Mesothelial cell of epicardium (in vitro differentiated cells): ENCODE data around the gene DUS2. TPM values are rescaled to one million over a fixed set of nuclear protein-coding genes. Genes with fewer than 3 reads are reported as not detected.
A peak's percentile ranks its signal among the peaks of the same experiment; 100 is the strongest.

Experiments used
- DNase-seq, 2 experiments: peaks; one replicate each; pipeline ENCODE4 v3.0.0; 2021; ENCODE audit warnings: low spot score in 2 of 2; ENCODE audit not compliant: unreplicated experiment in 2 of 2
- H3K27ac Mint-ChIP-seq: 2 replicates; pipeline ENCODE4 v1.8.0; 2021; ENCODE audit warnings: mixed read lengths
- H3K27me3 Mint-ChIP-seq: 2 replicates; pipeline ENCODE4 v1.8.0; 2021; ENCODE audit warnings: low read depth, mixed read lengths
- H3K36me3 Mint-ChIP-seq: 2 replicates; pipeline ENCODE4 v1.8.0; 2021; ENCODE audit warnings: mixed read lengths
- H3K4me1 Mint-ChIP-seq: 2 replicates; pipeline ENCODE4 v1.8.0; 2021; ENCODE audit warnings: mixed read lengths
- H3K4me3 Mint-ChIP-seq: 2 replicates; pipeline ENCODE4 v1.8.0; 2021; ENCODE audit warnings: mild to moderate bottlenecking, moderate library complexity, mixed read lengths
- H3K9me3 Mint-ChIP-seq: 2 replicates; pipeline ENCODE4 v1.8.0; 2021; ENCODE audit warnings: mixed read lengths
- CTCF ChIP-seq: fragments of 200-600 bp; sonication (generic); IDR thresholded peaks from one replicate; pipeline ENCODE4 v1.5.0; 2021; ENCODE audit warnings: antibody characterized with exemption; ENCODE audit not compliant: unreplicated experiment
- total RNA-seq: library from RNA; stranded (reverse); gene quantifications from 3 replicates; pipeline ENCODE4 v1.2.1, GENCODE V29; 2021

The DUS2 gene
- total RNA-seq, 1 donor from 2014 or later = 19.4 TPM

DNA sequence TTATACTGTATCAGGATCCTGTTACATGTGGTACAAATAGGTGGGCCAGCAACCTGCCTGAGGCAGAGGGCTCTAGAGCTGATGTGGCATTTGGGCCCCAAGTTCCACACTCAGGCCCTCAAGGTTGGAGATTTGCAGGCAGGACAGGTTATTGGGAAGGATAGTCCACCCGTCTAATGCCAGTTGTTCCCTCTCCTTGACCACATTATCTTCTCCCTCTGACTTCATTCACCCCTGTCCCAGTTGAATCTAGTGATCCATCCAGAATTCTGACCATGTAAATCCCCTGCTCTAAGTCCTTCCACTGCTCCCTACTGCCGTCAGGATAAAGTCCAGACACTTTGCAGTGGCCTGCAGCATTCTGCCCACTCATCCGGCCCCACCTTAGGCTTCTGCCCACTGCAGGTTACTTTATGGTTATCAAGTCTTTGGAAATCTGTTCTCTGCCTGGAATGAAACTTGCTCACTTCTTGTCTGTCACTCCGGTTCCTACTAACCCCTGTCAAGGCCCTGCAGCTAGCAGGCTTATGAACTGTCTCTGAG is 60.2 kb downstream of the DUS2 start:
- peaks cover under 1% of the 10 kb centered on the region for H3K36me3 Mint-ChIP-seq
- TF ChIP-seq CTCF = no peak
- H3K27ac Mint-ChIP-seq = peak overlapping the region; percentile 93
- no peaks in the 10 kb centered on the region for H3K27me3 Mint-ChIP-seq
- H3K4me3 Mint-ChIP-seq = no peak overlapping the region
- no peaks in the 10 kb centered on the region for H3K9me3 Mint-ChIP-seq
- DNase-seq = no peak
- peaks cover 23% of the 10 kb centered on the region for H3K4me1 Mint-ChIP-seq

GRCh38 chr16:68083861-68084503 is 60.9 kb downstream of the DUS2 start:
- no peak for DNase-seq
- Mint-ChIP-seq H3K36me3 (no peaks in the 10 kb centered on the region), H3K27me3 (no peaks in the 10 kb centered on the region), H3K4me1 (peaks cover 24% of the 10 kb centered on the region), H3K27ac (peak overlapping the region; percentile 93), H3K9me3 (no peaks in the 10 kb centered on the region), H3K4me3 (peak overlapping the region; percentile 98)
- TF ChIP-seq CTCF = no peak

- peak; percentile 64 to 83 for DNase-seq
- no peaks in the 10 kb centered on the region for H3K27me3 Mint-ChIP-seq
- H3K36me3 Mint-ChIP-seq = no peaks in the 10 kb centered on the region
- H3K27ac Mint-ChIP-seq = peak overlapping the region; percentile 93
- TF ChIP-seq CTCF = no peak
- peak overlapping the region; percentile 98 for H3K4me3 Mint-ChIP-seq
- H3K4me1 Mint-ChIP-seq = peaks cover 28% of the 10 kb centered on the region
- H3K9me3 Mint-ChIP-seq = no peaks in the 10 kb centered on the region
Measured at GRCh38 chr16:68084504-68085258, 61.6 kb downstream of the DUS2 start.

GRCh38 chr16:68085259-68086071 is 62.4 kb downstream of the DUS2 start, which contains the start of gene NFATC3:
Gene NFATC3, plus strand, starts transcription at chr16:68085370. Its CDS starts 312 bp downstream, at chr16:68085682.
- Mint-ChIP-seq H3K27ac (peak within 1 kb of the TSS; percentile 98), H3K4me3 (peak within 1 kb of the TSS; percentile 98), H3K9me3 (no peaks in the 10 kb centered on the region), H3K36me3 (no peaks in the 10 kb centered on the region), H3K27me3 (no peaks in the 10 kb centered on the region), H3K4me1 (peaks cover 31% of the 10 kb centered on the region)
- DNase-seq = peak; percentile 98 to 99
- no peak for TF ChIP-seq CTCF

DNA sequence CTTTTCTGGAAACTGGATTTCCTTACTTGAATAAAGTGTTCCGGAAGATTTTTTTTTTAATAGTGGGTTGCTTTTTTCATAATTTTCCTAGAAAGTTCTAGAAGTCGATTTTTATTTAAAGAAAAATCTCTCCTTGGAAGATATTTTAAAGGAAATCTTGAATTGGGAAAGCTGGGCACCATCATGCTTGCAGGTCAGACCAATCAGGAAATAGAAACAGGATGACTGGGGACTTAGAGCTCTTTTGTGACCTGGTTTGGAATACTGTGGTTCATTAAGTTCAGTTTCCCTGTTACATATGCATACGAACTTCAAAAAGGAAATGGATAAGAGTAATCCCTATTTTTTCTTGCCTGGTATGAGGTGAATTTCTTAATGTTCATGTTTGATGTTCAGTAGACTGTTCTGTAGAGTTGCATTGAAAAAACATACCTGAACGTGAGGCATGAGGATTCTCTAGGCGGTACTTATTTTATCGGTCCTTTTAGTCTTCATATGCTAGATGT is 63.3 kb downstream of the DUS2 start:
- Mint-ChIP-seq H3K4me3 (peak overlapping the region; percentile 98), H3K9me3 (no peaks in the 10 kb centered on the region), H3K27me3 (no peaks in the 10 kb centered on the region), H3K36me3 (no peaks in the 10 kb centered on the region), H3K27ac (peak overlapping the region; percentile 98), H3K4me1 (peaks cover 38% of the 10 kb centered on the region)
- no peak for TF ChIP-seq CTCF
- no peak for DNase-seq
